LHCN-M2 (cell line): ENCODE measurements around the gene CREB5. TPM values are rescaled to one million over a fixed set of nuclear protein-coding genes. Genes with fewer than 3 reads are reported as not detected.
A peak's percentile ranks its signal among the peaks of the same experiment; 100 is the strongest.
"Not testable (repeated sequence)": the region's sequence is repeated elsewhere in the genome, so short reads cannot be mapped to it uniquely, and the experiment has no call there.

Source experiments
- DNase-seq: peaks from one replicate; pipeline ENCODE4 v3.0.0-alpha.2; 2012; ENCODE audit warnings: low read depth
- total RNA-seq: library from RNA; depleted of rRNA; stranded (reverse); fragments of >200 nt; gene quantifications from 2 replicates; pipeline ENCODE4 v1.2.3, GENCODE V29; 2014

The CREB5 gene
- total RNA-seq, 1 experiment from 2014 or later = 9.0 TPM

DNA sequence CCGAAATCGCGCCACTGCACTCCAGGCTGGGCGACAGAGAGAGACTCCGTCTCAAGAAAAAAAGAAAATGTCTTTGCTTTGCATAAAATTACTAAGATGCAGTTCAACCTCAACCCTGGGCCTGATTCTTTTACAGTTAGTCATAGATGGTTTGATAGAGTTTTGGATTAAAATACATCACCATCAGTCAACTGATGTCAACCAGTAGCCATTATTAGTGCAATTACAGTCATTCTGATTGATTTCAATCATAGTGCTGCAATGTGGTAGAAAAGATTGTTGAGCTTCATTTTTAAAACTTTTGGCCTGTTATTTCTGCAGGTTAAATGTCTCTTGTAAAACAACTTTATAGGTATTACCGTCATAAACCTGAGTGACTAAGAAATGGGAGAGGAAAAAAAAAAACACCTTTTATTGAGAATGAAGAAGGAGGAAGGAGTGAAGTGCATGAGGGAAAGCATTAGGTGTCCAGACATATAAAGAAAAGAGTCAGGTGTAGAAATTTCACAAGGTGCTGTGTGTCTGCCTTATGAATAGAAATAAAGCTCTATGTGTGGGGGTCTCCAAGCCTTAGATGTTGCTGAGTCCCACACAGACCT, 395.2 kb downstream of the CREB5 start:
- no peak for DNase-seq

DNA sequence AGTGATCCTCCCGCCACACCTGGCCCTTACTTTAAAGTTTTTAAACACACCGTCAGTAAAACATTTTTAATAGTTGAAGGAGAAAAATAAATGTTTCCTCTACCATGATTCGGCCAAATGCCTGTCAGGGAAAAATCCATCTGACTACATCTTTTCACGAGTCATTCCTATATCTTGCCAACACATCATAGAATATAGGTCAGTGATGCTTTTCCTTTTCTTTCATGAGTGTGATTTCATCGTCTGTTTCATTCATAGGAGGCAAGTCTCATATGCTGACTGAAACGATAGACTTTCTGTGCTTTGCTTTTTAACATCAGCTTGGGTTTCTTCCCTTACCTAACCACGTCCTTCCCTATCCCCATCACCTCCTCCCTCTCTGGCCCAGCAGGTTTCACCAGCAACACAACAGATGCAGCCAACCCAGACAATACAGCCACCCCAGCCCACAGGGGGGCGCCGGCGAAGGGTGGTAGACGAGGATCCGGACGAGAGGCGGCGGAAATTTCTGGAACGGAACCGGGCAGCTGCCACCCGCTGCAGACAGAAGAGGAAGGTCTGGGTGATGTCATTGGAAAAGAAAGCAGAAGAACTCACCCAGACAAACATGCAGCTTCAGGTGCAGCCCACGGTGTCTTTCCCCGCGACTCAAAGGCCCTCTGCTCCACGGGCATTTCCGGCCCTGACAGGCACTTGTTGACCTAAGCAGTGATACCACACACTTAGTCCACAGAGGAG, 396.6 kb downstream of the CREB5 start:
- DNase-seq = peak; percentile 66

DNA sequence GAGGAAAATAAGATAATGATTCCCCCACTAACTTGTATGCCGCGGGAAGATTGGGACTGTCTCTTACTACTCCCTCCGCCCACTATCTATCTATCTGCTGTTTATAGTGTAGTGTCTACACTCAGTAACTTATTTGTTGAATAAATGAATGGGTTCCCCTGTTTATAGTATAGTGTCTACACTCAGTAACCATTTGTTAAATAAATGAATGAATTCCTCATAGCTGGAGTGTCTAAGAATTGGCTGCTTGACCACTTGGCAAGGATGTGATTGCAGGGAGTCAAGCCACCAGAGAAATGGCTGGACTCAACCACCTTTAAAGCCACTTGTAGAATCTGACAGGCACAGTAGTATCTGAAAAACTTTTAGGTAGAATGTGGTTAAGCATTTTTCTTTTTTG, 398.7 kb downstream of the CREB5 start:
- DNase-seq = no peak

DNA sequence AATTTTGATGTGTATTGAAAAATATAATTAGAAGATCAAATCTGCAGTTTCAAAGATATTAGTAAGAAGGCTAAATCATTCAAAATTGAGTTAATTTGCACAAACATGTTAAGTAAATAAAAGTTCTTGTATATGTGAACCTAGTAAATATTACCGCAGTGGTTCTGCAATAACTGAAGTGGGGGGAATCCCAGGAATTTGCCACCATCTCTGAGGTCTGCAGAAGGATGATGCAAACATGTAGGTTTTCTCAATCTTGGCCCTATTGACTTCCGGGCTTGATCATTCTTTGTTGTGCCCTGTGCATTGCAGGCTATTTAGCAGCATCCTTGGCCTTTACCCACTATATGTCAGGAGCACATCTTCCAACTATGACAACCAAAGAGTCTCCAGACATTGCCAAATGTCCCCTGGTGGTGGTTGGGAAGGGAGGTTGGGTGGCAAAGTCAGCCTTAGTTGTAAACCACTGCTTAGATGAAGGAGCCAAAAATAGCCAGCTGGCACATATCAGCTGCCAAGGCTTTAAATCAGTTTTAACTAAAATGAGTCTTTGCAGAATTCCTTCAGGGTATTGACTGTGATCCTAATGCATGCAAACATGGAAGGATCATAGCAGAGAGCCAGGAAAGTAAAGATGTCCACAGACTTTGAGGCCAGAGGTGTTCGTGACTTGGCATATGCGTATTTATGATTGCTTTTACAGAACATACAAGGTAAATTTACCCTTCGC, 399.5 kb downstream of the CREB5 start:
- peak; percentile 58 for DNase-seq

DNA sequence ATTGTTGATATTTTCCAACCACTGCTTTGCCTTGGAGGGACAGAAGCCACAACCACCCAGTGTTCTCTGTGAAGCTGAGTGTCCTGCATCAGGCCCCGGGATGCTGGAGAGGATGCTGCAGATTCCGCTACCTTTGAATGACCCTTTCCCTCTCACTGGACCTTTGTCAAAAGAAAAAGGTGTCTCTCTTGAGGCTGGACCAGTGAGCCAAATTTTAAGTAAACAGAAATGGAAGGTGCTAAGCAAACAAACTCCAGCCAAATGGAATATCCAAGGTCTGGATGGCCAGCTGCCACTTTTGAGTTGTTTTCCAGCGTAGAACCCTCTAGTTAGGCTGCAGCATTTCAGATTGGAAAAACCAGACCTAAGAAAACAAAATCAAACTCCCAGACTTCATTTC, 400.3 kb downstream of the CREB5 start:
- no peak for DNase-seq

DNA sequence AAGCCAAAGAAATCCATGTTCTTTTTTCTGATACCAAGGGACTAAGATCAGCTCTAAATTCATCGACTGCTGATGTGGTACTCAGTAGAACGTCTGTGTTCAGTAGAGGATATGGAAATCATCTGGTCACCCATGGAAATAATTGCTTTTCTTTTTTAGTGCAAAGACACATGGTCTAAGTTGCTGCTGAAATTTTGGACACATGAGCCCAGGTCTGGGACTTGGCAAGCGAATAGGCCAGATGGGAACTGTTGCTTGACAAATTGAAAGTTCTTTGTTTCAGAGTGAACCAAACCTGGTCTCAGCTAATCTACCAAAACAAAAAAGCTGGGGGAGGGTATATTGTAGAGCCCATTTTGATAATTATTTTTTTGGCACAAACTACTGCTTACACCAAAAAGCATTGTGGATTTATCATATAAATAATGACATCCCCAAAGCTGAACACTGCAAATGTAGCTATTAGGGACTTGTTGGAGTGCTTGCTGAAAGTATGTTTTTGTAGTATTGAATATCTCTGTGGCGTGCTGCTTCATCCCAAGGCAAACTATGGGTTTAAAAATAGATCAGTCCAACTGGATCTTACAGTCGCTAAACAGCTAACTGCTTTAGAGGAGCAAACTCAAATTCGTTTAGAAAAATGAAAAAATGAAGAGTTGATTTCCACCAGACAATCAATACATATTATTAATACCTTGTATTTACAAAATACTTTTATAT, 401.1 kb downstream of the CREB5 start:
- DNase-seq = peak; percentile 26

DNA sequence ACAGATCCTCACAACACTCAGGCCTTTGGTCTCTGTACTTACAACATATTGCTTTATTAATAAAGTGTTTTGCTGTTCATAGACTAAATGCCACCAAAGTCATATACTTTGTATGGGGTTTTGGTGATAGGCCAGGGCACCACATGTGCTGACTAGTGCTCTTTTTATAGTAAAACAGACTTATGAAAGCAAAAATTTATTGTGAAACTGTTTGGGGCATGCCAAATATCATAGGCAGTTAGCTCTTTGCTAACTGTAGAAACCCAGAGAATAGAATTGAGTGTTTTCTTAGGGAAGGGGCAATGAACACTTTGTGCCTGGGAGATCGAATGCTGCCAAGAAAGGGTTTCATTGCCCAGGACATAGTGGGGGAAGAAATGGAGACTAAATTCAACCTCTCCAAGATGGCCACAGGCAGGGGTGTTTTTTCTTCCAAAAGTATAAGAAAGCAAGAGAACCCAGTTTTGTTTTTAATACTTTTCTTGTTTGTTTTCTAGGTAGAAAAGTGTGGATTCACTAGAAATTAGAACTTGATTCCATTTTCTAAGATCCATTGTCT, 403.1 kb downstream of the CREB5 start:
- no peak for DNase-seq

DNA sequence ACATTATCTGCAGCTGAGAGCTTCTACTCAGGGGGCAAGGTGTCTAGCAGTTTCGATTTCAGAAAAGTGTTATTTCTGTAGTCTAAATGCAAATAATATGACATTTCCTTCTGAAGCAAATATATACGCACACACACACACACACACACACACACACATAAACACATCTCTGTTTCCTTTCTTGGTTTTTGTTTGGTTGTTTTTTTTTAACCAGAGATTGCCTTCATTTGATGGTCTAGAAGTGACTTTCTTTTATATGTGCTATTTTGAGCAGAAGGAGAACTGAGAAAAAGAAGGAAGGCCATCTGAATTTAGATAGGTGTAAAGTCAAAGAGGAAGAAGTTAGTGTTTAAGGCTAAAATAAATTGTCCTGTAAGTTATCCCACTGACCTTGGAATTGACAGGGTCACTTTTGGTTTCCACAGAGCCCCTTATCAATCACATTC, 403.6 kb downstream of the CREB5 start:
- DNase-seq = no peak

DNA sequence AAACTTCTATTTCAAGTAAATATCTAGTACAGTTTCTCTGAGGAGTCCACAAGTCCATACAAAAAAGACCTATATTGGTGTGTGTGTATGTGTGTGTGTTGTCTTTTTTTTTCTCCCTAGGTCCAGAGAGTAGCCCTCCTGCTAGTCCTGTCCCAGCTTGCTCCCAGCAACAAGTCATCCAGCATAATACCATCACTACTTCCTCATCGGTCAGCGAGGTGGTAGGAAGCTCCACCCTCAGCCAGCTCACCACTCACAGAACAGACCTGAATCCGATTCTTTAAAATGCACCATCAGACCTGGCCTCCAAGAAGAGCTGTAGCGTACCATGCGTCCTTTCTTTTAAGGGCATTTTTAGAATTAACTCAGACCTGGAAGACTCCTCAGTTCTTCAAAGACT, 406.7 kb downstream of the CREB5 start:
- no peak for DNase-seq

DNA sequence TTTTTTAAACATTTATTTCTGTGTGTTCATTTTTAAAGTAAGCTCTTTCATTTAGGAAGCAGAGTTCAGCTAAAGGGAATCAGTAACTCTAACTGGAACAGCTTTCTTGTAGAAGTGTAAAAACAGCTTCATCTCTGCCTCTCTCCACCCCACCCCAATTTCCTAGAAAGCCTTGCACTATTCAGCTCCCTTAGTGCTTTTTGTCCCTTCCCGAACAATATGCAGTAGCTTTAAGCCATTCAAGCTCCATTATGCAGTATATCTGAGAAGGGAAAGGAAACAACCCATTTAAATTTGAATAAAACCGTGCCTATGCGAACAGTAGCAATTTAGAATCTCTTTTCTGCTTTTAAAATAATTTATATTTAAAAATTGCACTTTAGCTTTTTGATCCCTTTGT, 411.3 kb downstream of the CREB5 start:
- DNase-seq = no peak

DNA sequence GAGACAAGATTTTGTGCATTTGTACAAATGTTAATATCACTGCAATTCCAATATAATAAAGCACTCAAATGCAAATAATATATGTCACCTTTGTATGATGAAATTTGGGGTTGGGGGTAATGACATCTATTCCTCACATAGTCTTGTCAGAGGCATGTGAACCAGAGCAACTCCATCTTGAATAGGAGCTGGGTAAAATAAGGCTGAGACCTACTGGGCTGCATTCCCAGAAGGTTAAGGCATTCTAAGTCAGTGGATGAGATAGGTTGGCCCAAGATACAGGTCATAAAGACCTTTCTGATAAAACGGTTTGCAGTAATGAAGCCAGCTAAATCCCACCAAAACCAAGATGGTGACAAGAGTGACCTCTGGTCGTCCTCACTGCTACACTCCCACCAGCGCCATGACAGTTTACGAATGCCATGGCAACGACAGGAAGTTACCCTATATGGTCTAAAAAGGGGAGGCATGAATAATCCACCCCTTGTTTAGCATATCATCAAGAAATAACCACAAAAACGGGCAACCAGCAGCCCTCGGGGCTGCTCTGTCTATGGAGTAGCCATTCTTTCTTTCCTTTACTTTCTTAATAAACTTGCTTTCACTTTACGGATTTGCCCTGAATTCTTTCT, 413.6 kb downstream of the CREB5 start:
- DNase-seq = not testable (repeated sequence)

DNA sequence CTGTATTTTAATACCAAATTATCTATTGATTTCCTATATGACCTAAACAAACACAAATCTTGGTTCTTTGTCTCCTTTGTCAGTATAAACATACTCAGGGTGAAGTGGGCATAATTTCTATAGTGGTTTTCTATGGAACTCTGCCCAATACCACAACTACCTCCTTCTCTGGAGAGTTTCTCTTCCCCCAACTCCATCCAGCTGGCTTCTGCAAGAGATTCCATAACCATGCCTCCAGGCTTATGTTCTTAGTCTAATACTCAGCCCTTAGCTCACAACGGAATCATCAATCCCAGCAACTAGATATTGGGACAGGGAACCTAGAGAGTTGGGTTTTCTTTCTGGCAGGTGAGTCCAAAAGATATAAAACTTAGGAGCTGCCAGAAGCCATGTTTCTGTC, 418.5 kb downstream of the CREB5 start:
- peak; percentile 22 for DNase-seq

DNA sequence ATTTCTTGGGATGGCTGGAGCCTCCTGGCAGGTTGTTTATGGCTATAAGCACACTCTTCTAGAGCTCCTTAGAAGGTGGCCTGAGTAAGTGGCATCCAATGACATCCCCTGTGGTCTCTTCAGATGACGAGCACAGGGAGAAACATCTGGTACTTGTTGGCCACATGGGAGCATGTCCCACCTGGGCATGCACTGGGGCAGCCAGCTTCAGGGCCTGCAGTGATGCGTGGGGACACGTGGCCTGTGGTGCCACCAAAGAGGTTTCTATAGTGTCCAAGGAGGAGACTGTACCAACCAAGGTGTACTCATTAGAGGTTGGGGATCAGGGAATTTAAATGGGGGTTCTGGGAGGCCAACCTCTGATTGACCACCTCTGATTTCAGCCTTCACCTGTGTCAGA, 420.4 kb downstream of the CREB5 start:
- no peak for DNase-seq

DNA sequence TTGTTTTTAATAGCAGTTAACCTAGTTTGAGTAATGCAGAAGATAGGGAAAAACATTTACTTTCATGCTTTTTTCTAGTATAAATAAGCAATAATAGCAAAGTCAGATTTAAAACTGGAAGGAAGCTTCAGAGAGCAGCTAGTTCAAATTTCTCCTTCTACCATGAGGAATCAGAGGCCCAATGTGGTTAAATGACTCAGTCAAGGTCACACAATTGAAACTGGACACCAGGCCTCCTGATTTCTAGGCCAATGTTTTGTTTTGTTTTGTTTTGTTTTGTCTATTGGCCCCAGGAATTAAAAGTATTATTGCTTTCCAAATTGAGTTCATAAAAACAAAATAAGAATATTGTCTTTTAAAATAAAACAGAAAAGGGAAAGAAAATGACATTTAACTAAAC, 423.5 kb downstream of the CREB5 start:
- DNase-seq = peak; percentile 83

DNA sequence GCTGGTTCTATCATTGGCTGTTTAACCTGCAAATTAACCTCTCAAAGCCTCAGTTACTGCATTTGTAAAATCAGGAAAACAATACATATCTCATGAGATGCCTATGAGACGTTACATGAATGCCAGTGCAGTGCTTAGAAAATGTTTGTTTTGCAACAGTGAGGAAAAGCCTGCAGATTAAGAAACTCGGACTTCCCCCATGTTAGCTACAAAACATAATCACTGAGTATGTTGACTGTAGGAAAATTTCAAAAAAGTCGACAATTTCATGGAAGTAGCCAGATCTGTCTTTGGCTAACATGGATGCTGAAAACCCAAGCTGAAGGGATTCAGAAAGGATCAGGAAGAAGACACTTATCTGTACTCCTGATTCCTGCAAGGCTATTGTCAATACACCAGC, 424.4 kb downstream of the CREB5 start:
- DNase-seq = no peak

DNA sequence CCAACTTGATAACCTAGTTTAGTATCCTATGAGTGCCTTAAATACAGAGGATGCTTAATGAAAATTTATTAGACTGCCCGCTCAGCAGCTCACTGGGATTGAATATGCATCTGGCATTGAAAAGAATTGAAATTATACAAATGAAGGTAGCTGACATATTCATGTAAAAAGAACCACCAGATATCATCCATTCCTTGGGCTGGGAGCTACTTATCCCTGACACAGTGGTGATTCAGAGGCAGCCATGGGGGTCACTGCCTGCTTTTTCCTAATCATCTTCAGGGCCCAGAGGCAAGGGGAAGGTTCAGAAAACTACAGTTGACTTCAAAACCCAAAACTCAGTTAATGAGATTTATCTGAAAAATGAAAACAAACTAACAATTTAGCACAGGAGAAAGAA, 424.9 kb downstream of the CREB5 start:
- no peak for DNase-seq

DNA sequence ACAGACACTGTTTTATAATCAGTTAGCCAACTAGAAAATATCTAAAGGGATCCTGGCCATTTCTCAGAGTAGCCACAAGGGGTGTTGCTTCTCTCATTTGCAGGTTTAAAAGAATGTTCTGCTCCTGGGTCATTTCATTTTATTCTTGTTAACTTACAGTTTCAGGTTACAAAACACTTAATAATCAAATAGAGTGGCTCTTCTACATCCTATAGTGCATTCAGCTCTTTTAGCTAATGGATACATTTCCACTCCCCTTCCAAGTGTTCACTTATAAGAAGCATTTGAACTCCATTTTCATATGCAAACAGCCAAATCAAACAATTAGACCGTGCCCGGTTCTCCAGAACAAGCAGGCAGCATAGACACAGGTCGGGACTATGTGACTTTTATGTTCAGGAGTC, 428.3 kb downstream of the CREB5 start:
- no peak for DNase-seq

DNA sequence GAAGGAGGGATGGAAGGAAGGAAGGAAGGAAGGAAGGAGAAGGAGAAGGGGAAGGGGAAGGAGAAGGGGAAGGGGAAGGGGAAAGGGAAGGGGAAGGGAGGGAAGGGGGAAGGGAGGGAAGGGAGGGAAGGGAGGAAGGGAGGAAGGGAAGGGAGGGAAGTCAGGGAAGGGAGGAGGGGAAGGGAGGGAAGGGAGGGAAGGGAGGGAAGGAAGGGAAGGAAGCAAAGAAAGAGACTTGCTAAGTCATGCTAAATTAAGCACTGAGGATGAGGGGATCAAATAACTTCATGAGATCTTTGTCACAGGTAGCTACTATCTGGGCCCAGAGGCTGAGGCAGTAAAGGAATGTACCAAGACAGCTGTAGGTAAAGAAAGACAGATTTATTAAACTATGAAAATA, 429.4 kb downstream of the CREB5 start:
- DNase-seq = no peak

DNA sequence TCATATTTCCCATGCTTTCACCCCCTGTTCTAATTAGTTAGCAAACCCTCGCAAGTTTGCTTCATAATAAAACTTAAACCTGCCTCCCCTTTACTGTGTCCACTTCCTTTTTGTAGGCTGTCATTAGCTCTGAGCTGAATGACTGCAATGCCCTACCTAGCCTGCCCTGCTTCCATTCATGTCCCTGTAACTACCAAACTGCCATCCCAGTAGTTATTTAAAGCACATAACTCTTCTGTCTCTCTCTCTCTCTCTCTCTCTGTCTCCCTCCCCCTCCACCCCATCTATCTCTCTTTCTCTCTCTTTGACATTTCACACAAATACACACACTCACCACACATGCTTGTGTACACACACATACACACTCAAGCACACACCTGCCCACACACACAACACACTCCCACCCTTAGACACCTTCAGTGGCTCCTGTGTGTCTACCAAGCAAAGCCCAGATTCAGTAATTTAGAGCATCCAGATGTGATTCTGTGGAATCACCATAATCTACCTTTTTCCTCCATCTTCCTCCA, 430.5 kb downstream of the CREB5 start:
- no peak for DNase-seq

DNA sequence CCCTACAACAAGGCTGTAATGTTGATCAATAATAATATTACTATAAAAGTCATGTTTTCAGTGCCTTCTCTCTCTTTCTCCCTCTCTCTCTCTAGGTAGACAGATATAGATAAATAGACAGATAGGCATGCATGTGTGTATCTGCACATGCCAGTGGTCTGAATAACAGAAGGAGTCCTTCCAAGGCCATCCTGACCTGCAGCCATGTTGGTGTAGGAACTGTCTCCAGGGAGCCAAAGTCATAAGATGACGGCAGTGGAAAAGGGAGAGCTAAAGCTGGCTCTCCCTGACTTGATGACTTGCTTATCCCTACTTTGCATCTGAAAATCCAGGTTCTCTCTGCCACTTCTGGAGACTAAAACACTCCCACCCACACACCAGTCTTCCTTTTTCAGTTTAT, 432.8 kb downstream of the CREB5 start:
- no peak for DNase-seq

DNA sequence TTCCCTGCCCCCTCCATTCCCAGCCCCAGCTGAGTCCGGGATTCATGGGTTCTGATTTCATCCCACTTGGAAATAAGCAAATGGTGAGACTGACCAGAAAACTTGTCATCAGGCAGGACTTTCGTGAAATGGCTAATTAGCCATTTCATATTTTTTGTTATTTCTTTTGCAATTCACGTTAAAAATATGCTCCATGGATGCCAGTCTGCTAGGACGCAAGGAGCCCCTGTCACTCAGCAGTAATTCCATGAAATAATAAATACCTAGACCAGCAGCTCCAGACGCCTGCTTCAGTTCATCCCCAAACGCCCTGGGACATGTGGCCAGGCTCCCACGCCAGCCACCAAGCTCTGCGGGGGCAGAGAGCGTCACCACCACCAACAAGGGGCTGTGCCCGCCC, 434.9 kb downstream of the CREB5 start:
- no peak for DNase-seq
